HG03378 (cell line): ENCODE results near the gene PCDHGB6.
"Not testable (repeated sequence)": the region's sequence is repeated elsewhere in the genome, so short reads cannot be mapped to it uniquely, and the experiment has no call there.

Source experiments
- ATAC-seq: cut with Tn5 transposase; IDR thresholded peaks from one replicate; pipeline ENCODE4 v1.9.1; 2021; ENCODE audit warnings: mild to moderate bottlenecking, moderate library complexity; ENCODE audit not compliant: unreplicated experiment

PCDHGB6 gene

GRCh38 chr5:141407790-141408505 is at the start of gene PCDHGB6:
TSS of gene PCDHGB6 (plus strand) at chr5:141408021. CDS start at chr5:141408203, 182 bp downstream.
- not testable (repeated sequence) for ATAC-seq

- no peak for ATAC-seq
These were observed 47.9 kb upstream of the PCDHGB6 start, which contains the start of gene PCDHGB2 for GRCh38 chr5:141359790-141360426. TSS of gene PCDHGB2 (plus strand) at chr5:141359994. CDS start at chr5:141360136, 142 bp downstream.

- no peak for ATAC-seq
These were observed 47.1 kb upstream of the PCDHGB6 start for GRCh38 chr5:141360685-141361084.

- ATAC-seq, result no peak
These were observed 45.1 kb upstream of the PCDHGB6 start for GRCh38 chr5:141362719-141363118.

DNA sequence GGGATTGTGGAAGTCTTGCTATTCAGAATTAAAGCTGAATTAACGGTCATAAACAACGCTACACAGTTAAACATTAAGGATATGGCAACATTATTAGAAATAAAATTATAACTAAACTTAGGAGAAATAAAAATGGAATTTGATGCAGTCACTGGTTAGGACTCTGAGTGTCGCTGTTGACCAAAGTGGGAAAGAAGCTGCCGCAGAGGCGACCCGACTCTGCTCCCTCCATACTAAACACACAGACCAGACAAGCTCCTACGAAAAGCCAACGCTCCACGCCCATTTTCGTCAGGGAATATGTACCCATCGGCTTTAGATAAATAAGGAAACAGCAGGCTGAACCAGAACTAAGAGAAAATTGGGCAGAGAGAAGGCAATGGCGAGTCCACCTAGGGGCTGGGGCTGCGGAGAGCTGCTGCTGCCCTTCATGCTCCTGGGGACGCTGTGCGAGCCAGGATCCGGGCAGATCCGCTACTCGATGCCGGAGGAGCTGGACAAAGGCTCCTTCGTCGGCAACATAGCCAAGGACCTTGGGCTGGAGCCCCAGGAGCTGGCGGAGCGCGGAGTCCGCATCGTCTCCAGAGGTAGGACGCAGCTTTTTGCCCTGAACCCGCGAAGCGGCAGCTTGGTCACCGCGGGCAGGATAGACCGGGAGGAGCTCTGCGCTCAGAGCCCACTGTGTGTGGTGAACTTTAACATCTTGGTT is 43.7 kb upstream of the PCDHGB6 start, which contains the start of gene PCDHGA5:
Gene PCDHGA5 (plus strand): TSS at position 211 of the 709 bp plus-strand sequence. CDS start 169 bp downstream, at position 380.
- ATAC-seq, result no peak

DNA sequence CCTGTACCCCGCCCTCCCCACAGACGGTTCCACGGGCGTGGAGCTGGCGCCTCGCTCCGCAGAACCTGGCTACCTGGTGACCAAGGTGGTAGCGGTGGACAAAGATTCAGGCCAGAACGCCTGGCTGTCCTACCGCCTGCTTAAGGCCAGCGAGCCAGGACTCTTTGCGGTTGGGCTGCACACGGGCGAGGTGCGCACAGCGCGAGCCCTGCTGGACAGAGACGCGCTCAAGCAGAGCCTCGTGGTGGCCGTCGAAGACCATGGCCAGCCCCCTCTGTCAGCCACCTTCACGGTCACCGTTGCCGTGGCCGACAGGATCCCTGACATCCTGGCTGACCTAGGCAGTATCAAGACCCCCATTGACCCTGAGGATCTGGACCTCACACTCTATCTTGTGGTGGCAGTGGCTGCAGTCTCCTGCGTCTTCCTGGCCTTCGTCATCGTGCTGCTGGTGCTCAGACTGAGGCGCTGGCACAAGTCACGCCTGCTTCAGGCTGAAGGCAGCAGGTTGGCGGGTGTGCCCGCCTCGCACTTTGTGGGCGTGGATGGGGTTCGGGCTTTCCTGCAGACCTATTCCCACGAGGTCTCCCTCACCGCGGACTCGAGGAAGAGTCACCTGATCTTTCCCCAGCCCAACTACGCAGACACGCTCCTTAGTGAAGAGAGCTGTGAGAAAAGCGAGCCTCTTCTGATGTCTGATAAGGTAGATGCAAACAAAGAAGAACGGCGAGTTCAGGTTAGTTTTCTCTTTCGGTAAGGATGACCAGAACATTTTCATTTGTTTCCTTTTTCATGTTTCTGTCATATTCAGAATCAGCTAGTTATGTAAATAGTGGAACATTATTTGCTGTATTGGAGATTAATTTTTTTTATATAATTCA is 41.6 kb upstream of the PCDHGB6 start:
- no peak for ATAC-seq

GRCh38 chr5:141369994-141370848 is 37.6 kb upstream of the PCDHGB6 start, which contains the start of gene PCDHGB3:
TSS of gene PCDHGB3 (plus strand) at chr5:141370242. CDS start at chr5:141370395, 153 bp downstream.
- ATAC-seq, result peak; percentile 95

- no peak for ATAC-seq
These were observed 36.0 kb upstream of the PCDHGB6 start for GRCh38 chr5:141371572-141372475.

DNA sequence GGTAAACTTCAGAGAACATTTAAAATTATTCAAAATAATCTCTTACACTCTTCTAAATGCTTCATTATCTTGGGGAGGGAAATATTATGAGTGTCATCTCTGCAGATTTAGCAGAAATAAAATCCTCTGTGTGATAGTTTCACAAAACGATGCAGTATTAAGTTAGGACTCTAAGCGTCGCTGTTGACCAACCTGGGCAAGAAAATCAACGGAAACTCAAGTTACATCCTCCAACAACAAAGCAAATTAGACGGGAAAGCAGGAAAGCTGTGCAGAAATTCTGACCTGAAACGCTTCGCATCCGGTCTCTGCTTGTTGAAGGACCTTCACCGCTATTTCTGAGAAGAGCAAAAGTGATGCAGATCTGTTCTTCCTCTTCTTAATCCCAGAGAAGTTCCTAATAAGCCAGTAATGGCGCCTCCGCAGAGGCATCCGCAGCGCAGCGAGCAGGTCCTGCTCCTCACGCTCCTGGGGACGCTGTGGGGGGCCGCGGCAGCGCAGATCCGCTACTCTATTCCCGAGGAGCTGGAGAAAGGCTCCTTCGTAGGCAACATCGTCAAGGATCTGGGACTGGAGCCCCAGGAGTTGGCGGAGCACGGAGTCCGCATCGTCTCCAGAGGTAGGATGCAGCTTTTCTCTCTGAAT is 34.0 kb upstream of the PCDHGB6 start, which contains the start of gene PCDHGA6:
Gene PCDHGA6 (plus strand): TSS at position 219 of the 645 bp plus-strand sequence. CDS start 193 bp downstream, at position 412.
- ATAC-seq, result no peak

DNA sequence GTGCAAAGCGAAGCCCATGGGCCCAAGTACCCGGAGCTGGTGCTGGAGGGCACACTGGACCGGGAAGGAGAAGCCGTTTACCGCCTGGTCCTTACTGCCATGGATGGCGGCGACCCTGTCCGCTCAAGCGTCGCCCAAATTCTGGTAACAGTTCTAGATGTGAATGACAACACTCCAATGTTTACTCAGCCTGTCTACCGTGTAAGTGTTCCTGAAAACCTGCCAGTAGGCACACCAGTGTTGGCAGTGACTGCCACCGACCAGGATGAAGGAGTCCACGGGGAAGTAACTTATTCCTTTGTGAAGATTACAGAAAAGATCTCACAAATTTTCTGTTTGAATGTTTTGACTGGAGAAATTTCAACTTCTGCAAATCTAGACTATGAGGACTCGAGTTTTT is 33.2 kb upstream of the PCDHGB6 start:
- ATAC-seq, result no peak

GRCh38 chr5:141375444-141376155 is 32.2 kb upstream of the PCDHGB6 start:
- not testable (repeated sequence) for ATAC-seq

DNA sequence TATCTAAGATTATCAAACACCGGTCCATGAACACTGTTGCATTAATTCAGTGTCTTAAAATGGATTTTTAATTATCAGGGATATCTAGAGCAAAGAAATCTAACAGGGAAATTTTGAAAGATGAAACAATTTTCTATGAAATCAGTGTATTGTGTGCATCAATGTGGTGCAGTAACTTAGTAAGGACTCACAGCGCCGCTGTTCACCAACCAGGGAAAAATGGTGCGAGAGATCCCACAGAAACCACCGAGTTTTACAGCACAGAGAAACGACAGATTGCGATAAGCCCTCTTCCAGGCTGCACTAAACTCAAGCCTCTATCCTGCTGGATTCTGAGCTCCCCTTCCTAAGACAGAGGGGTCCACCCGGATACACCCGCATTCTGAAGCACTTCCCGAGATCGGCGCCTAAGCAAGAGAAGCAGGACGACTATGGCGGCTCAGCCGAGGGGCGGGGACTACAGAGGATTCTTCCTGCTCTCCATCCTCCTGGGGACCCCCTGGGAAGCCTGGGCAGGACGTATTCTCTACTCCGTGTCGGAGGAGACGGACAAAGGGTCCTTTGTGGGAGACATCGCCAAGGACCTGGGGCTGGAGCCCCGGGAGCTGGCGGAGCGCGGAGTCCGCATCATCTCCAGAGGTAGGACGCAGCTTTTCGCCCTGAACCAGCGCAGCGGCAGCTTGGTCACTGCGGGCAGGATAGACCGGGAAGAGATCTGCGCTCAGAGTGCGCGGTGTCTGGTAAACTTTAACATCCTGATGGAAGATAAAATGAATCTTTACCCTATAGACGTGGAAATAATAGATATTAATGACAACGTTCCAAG is 25.1 kb upstream of the PCDHGB6 start, which contains the start of gene PCDHGA7:
Gene PCDHGA7 (plus strand): TSS at position 274 of the 826 bp plus-strand sequence. CDS start 158 bp downstream, at position 432.
- no peak for ATAC-seq

GRCh38 chr5:141383345-141383744 is 24.5 kb upstream of the PCDHGB6 start:
- ATAC-seq, result no peak

DNA sequence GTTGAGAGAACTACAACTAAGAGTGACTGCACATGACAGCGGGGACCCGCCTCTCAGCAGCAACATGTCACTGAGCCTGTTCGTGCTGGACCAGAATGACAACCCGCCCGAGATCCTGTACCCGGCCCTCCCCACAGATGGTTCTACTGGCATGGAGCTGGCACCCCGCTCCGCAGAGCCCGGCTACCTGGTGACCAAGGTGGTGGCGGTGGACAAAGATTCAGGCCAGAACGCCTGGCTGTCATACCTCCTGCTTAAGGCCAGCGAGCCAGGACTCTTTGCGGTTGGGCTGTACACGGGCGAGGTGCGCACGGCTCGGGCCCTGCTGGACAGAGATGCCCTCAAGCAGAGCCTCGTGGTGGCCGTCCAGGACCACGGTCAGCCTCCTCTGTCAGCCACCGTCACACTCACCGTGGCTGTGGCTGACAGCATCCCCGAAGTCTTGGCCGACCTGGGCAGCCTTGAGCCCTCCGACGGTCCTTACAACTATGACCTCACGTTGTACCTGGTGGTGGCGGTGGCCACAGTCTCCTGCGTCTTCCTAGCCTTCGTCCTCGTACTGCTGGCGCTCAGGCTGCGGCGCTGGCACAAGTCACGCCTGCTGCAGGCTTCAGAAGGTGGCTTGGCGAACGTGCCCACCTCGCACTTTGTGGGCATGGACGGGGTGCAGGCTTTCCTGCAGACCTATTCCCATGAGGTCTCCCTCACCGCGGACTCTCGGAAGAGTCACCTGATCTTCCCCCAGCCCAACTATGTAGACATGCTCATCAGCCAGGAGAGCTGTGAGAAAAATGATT is 23.2 kb upstream of the PCDHGB6 start:
- ATAC-seq, result no peak

DNA sequence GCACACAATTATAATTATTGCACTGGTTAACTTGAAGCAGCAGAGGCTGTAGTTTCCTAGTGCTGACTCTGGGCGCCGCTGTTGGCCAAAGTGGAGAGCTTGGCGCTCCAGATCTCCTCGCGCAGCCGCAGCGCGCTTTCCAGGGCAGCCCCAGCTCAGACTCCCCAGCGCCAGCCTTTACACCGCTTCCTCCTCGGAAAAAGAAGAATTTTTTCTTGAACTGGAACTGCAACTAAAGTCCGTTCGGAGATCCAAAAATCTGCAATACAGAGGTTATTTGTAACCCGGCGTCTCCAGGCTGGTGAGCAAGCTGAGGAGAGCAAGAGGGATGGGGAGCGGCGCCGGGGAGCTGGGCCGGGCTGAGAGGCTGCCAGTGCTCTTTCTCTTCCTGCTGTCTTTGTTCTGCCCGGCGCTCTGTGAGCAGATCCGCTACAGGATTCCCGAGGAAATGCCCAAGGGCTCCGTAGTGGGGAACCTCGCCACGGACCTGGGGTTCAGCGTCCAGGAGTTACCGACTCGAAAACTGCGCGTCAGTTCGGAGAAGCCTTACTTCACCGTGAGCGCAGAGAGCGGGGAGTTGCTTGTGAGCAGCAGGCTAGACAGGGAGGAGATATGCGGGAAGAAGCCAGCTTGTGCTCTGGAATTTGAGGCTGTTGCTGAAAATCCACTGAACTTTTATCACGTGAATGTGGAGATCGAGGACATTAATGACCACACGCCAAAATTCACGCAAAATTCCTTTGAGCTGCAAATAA is 20.1 kb upstream of the PCDHGB6 start, which contains the start of gene PCDHGB4:
Gene PCDHGB4 (plus strand): TSS at position 142 of the 755 bp plus-strand sequence. CDS start 187 bp downstream, at position 329.
- peak; percentile 54 for ATAC-seq
